Body of pancreas (tissue), 4 donors: Measurements from ENCODE around the gene RAB40C. TPM values are rescaled to one million over a fixed set of nuclear protein-coding genes. Genes with fewer than 3 reads are reported as not detected.

Experiments
- ATAC-seq: fragments of 150-250 bp; one replicate; pipeline ENCODE4 v1.9.1; 2016
- DNase-seq, 4 donors: peaks; one replicate each; pipeline ENCODE4 v3.0.0-alpha.2; 2019
- H3K27ac ChIP-seq, 4 donors: fragments of 200-600 bp; sonication (generic); 1 replicate in 3 of 4; 2 replicates in 1 of 4; pipeline versions ENCODE4 v1.5.1 to v1.6.1; 2016 to 2019; ENCODE audit warnings: mild to moderate bottlenecking in 1 of 4, mixed read lengths in 1 of 4, moderate library complexity in 1 of 4
- H3K27me3 ChIP-seq, 2 donors: fragments of 200-600 bp; sonication (generic); one replicate each; pipeline ENCODE4 v1.6.0; 2016; ENCODE audit warnings: mild to moderate bottlenecking in 1 of 2
- H3K36me3 ChIP-seq, 2 donors: fragments of 200-600 bp; sonication (generic); replicated peaks in 1 of 2; 2 replicates each; pipeline ENCODE4 v1.5.1; 2016; ENCODE audit warnings: low read depth in 2 of 2; ENCODE audit not compliant: insufficient read depth in 1 of 2
- H3K4me1 ChIP-seq: fragments of 200-600 bp; sonication (generic); one replicate; pipeline ENCODE4 v1.6.0; 2016
- H3K4me3 ChIP-seq, 2 donors: fragments of 200-600 bp; sonication (generic); 1 replicate in 1 of 2; 2 replicates in 1 of 2; pipeline ENCODE4 v1.5.1; 2016 to 2019
- H3K9me3 ChIP-seq, 3 donors: fragments of 200-600 bp; sonication (generic); 1 replicate in 2 of 3; 2 replicates in 1 of 3; pipeline ENCODE4 v1.5.1; 2016
- CTCF ChIP-seq, 7 experiments: fragments of 450-650 bp in 4 of 7; fragments of 200-600 bp in 3 of 7; sonication (generic) in 3 of 7; IDR thresholded peaks; one replicate each; pipeline ENCODE4 v1.5.1; 2016 to 2019; ENCODE audit warnings: antibody characterized with exemption in 7 of 7
- POLR2A ChIP-seq, 3 donors: fragments of 450-650 bp; IDR thresholded peaks; one replicate each; pipeline ENCODE4 v1.6.1; 2016; ENCODE audit warnings: antibody characterized with exemption in 3 of 3, mild to moderate bottlenecking in 2 of 3
- WGBS, 2 donors: methylation state at CpG; one replicate each; pipeline ENCODE4 v1.1.5; 2017; 5-methylcytosine and 5-hydroxymethylcytosine counted together
- intact Hi-C: fragments of 100-400 bp; cut with DNase I; formaldehyde crosslinking; loops from one replicate; pipeline ENCODE4 v1.15.1; 2023
- total RNA-seq, 2 donors: library from RNA; depleted of rRNA; stranded (reverse); fragments of >200 nt; gene quantifications; one replicate each; pipeline ENCODE4 v1.1.0, GENCODE V29; 2016

Gene RAB40C
- total RNA-seq, 2 donors from 2014 or later: 37.2 to 41.0 TPM

GRCh38 chr16:576197-576822 lies 13.6 kb upstream of the RAB40C start:
- Histone ChIP-seq H3K36me3 (peaks cover 0 to 11% of the 10 kb centered on the region in 2 donors), H3K9me3 (no peaks in the 10 kb centered on the region), H3K27ac (no peak overlapping the region), H3K27me3 (no peaks in the 10 kb centered on the region), H3K4me3 (no peak overlapping the region), H3K4me1 (peaks cover 29% of the 10 kb centered on the region)
- ATAC-seq (no peak), DNase-seq (no peak)
- 83 to 87% methylated on average over 3 to 21 of the region's 21 CpGs for WGBS, 2 donors
- intact Hi-C loops: no loop called here
- TF ChIP-seq POLR2A (IDR thresholded peaks at IDR 0.05) (no peak), CTCF (IDR thresholded peaks at IDR 0.05) (no peak)

- no peak overlapping the region for H3K27ac ChIP-seq
- TF ChIP-seq POLR2A (IDR thresholded peaks at IDR 0.05): no peak
- no peak for TF ChIP-seq CTCF (IDR thresholded peaks at IDR 0.05)
- H3K9me3 ChIP-seq: no peaks in the 10 kb centered on the region
- H3K36me3 ChIP-seq: peaks cover 0 to 11% of the 10 kb centered on the region in 2 donors
- intact Hi-C loops: no loop called here
- 62 to 78% methylated on average over 5 to 8 of the region's 8 CpGs for WGBS, 2 donors
- no peak for ATAC-seq
- no peak overlapping the region for H3K4me3 ChIP-seq
- no peaks in the 10 kb centered on the region for H3K27me3 ChIP-seq
- H3K4me1 ChIP-seq: peaks cover 29% of the 10 kb centered on the region
- DNase-seq: no peak
These were observed 13.1 kb upstream of the RAB40C start for GRCh38 chr16:576823-577201.

- no peak for DNase-seq
- TF ChIP-seq POLR2A (IDR thresholded peaks at IDR 0.05) (no peak), CTCF (IDR thresholded peaks at IDR 0.05) (no peak)
- H3K27ac ChIP-seq: no peak overlapping the region
- intact Hi-C loops: no loop called here
- no peak for ATAC-seq
- 80 to 92% methylated on average over 2 to 13 of the region's 13 CpGs for WGBS, 2 donors
- H3K4me3 ChIP-seq: no peak overlapping the region
- H3K36me3 ChIP-seq: peaks cover 0 to 11% of the 10 kb centered on the region in 2 donors
- peaks cover 39% of the 10 kb centered on the region for H3K4me1 ChIP-seq
- H3K27me3 ChIP-seq: no peaks in the 10 kb centered on the region
- no peaks in the 10 kb centered on the region for H3K9me3 ChIP-seq
These were observed 12.1 kb upstream of the RAB40C start for GRCh38 chr16:577796-578195.

- no peak for ATAC-seq
- Histone ChIP-seq H3K27ac (no peak overlapping the region), H3K27me3 (no peaks in the 10 kb centered on the region), H3K9me3 (no peaks in the 10 kb centered on the region), H3K4me3 (no peak overlapping the region), H3K36me3 (peaks cover 0 to 11% of the 10 kb centered on the region in 2 donors), H3K4me1 (peaks cover 44% of the 10 kb centered on the region)
- TF ChIP-seq CTCF (IDR thresholded peaks at IDR 0.05) (no peak), POLR2A (IDR thresholded peaks at IDR 0.05) (no peak)
- intact Hi-C loops: no loop called here
- 74 to 81% methylated on average over 4 to 24 of the region's 24 CpGs for WGBS, 2 donors
- DNase-seq: no peak
These were observed 11.5 kb upstream of the RAB40C start for GRCh38 chr16:578232-578869.
